Measurements from ENCODE around the gene NCOA3.

The NCOA3 gene

DNA sequence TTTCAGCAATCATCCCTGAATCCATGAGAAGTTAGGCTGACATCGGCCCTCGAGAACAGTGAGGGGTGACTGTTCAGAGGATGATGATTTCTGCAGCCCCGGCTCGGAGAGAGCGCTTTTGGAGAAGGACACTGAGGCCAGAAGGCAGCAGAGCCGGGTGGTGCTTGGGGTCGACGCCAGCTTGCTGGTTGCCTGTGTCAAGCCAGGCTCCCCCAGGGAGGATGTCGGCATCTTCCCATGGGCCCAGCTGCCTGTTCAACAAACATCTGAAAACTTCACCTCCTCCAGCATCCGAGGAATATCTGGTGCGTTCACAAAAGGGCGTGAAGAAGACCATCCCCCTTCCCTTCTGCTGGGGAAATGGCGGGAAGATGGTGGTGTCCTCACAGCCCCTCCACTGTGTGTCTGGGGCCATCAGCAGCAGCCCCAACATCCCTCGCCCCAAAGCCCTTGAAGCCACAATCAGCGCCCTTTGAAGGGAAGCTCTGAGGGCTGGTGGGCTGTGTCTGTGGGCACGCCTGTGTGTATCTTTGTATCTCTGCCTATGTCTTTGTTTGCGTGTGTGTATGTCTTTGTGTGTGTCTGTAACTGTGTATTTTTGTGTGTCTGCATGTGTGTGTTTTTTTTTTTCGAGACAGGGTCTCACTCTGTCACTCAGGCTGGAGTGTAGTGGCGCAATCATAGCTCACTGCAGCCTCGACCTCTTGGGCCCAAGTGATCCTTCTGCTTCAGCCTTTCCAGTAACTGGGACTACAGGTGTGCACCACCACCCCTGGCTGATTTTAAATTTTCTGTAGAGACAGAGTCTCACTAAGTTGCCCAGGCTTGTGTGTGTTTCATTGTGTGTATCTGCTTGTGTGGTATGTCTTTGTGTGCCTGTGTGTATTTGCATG, 185.7 kb downstream of the NCOA3 start:
- no peak for TF ChIP-seq TAF1 (IDR thresholded peaks at IDR 0.05; ENCODE audit: borderline replicate concordance, low read depth, low read length)
- no peak for TF ChIP-seq POLR2A (IDR thresholded peaks at IDR 0.05; ENCODE audit: low read depth, low read length)
- TF ChIP-seq POLR2AphosphoS5 (IDR thresholded peaks at IDR 0.05; ENCODE audit: low read depth, low read length): no peak
- DNase-seq (ENCODE audit: insufficient read length): no peak
- FAIRE-seq: no peak

GRCh38 chr20:47688385-47689381, 187.0 kb downstream of the NCOA3 start:
- TF ChIP-seq POLR2AphosphoS5 (IDR thresholded peaks at IDR 0.05; ENCODE audit: low read depth, low read length) (no peak), TAF1 (IDR thresholded peaks at IDR 0.05; ENCODE audit: borderline replicate concordance, low read depth, low read length) (no peak), POLR2A (IDR thresholded peaks at IDR 0.05; ENCODE audit: low read depth, low read length) (no peak)
- DNase-seq (ENCODE audit: insufficient read length) (no peak), FAIRE-seq (no peak)

DNA sequence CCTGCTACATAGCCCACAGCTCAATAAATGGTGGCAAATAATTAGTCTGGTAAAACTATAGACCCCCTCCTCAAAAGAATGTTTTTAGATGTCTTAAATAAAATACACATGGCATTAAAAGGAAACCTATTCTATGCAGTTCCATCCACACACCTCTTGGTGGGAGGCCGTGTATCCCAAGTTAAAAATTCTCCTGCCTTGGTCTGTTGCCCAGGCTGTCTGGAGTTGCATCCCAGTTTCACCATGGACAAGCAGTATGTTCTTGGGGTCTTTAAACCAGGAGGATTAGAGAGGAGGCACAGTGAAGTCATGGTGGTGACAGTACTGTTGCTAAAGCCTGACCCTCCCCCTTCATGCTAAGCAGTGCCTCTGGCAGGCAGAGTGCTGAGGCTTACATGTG, 188.0 kb downstream of the NCOA3 start:
- TF ChIP-seq POLR2AphosphoS5 (IDR thresholded peaks at IDR 0.05; ENCODE audit: low read depth, low read length) (no peak), POLR2A (IDR thresholded peaks at IDR 0.05; ENCODE audit: low read depth, low read length) (no peak), TAF1 (IDR thresholded peaks at IDR 0.05; ENCODE audit: borderline replicate concordance, low read depth, low read length) (no peak)
- no peak for DNase-seq (ENCODE audit: insufficient read length)
- FAIRE-seq: no peak

DNA sequence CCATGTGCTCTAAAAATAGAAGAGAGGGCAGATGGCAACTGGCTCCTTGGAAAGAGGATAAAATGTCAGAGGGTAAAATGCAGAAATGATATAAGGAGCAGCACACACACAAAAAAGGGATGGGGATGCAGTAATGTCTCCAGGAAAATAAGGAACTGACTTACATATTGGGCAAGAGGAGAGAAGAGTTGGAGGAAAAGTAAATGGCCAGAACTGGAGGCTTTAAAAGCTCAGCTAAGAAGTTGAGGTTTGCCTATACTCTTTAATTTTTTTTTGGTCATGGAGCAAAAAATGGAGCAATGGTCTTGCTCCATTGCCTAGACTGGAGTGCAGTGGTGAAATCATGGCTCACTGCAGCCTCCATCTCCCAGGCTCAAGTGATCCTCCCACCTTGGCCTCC, 189.9 kb downstream of the NCOA3 start:
- TF ChIP-seq POLR2A (IDR thresholded peaks at IDR 0.05; ENCODE audit: low read depth, low read length): no peak
- no peak for TF ChIP-seq POLR2AphosphoS5 (IDR thresholded peaks at IDR 0.05; ENCODE audit: low read depth, low read length)
- no peak for TF ChIP-seq TAF1 (IDR thresholded peaks at IDR 0.05; ENCODE audit: borderline replicate concordance, low read depth, low read length)
- FAIRE-seq (no peak), DNase-seq (ENCODE audit: insufficient read length) (no peak)

DNA sequence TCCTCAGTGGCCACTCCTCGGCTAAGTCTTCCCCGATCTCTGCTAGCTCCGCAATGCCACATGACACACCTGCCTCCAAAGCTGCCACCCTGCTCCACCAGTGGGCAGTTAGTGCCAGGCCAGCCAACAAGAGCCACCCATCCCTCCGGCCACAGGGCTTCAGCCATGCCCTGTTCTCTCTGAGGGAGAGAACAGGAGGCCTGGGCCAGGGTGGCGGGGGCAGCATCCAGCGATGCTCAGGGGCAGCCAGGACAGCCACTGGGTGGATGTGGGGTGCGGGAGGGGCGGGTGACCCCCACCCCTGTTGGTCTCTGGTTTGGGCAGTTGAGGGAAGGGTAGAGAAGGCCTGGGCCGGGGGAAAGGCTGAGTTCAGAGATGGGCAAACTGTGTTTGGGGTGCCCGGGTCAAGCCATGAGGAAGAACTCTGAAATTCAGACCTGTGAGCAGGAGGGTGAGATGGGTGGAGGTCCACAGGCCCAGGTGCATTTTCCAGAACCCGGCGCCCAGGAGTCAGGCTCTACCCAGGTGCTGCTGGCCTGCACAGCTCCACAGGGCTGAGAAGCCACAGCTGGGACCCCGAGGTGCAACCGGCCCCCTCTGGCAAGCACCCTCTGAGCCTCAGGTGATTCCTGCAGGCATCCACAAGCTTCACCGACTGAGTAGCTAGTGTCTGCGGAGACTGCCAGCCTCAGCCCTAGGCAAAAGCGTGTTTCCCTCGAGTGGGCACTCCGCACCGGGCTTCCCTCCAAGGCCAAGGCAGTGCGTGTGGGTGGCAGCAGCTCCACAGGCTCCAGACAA, 192.5 kb downstream of the NCOA3 start:
- no peak for TF ChIP-seq POLR2AphosphoS5 (IDR thresholded peaks at IDR 0.05; ENCODE audit: low read depth, low read length)
- no peak for TF ChIP-seq TAF1 (IDR thresholded peaks at IDR 0.05; ENCODE audit: borderline replicate concordance, low read depth, low read length)
- no peak for TF ChIP-seq POLR2A (IDR thresholded peaks at IDR 0.05; ENCODE audit: low read depth, low read length)
- DNase-seq (ENCODE audit: insufficient read length) (no peak), FAIRE-seq (no peak)

DNA sequence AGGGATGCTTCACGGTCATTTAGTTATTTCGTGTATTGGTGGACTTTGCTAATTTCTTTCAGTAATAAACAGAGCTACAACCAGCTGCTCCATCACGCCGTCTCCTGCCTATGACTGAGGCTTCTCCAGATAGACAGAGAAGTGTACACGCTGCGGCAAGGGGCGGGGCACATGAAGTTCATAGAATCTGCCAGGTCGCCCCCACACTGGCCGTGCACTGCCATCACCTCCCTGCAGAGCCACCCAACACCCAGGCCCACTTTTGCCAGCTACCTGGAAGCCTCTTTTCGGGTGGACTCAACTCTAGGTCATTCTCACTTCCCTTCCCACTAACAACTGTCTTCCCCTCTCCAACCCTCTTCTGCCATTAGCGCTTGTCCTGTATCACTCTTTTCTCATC, 195.2 kb downstream of the NCOA3 start:
- DNase-seq (ENCODE audit: insufficient read length) (no peak), FAIRE-seq (no peak)
- TF ChIP-seq TAF1 (IDR thresholded peaks at IDR 0.05; ENCODE audit: borderline replicate concordance, low read depth, low read length): no peak
- no peak for TF ChIP-seq POLR2AphosphoS5 (IDR thresholded peaks at IDR 0.05; ENCODE audit: low read depth, low read length)
- no peak for TF ChIP-seq POLR2A (IDR thresholded peaks at IDR 0.05; ENCODE audit: low read depth, low read length)

DNA sequence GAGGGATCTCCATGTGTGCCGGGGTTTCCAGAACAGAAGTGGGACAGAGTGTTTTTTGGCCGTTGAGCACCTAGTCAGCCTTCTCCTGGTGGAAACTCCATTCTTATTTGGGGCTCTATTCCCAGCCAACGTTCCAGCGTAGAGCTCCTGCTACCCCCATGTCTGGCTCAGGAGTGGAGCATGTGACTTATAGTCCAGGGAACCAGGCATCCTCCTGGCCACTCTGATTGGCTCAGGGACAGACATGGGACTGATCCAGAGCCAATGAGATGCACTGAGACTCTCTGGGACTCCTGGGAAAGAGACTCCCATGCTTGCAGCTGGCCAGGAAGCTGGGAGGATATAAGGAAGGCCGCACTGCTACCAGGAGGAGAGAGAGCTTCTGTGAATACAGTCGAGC, 196.5 kb downstream of the NCOA3 start:
- no peak for FAIRE-seq

DNA sequence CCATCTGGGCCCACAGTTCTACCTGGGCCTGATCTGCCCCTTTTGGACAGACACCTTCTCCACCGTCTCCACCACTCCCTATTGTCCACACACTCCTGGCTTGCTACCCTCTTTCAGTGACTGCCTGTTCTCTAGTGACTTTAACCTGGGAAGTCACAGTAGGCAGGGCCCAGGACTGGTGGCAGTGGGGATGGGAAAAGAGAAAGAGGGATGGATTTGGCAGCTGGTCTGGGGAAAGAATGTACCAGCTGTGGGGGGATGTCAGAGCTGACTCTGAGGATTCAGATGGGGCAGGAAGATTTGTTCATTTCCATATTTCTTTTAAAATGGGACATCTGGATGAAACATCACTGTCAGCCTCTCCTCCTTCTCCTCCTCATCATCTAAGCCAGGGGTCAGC, 198.1 kb downstream of the NCOA3 start:
- FAIRE-seq (no peak), DNase-seq (ENCODE audit: insufficient read length) (no peak)
- no peak for TF ChIP-seq TAF1 (IDR thresholded peaks at IDR 0.05; ENCODE audit: borderline replicate concordance, low read depth, low read length)
- TF ChIP-seq POLR2A (IDR thresholded peaks at IDR 0.05; ENCODE audit: low read depth, low read length): no peak
- no peak for TF ChIP-seq POLR2AphosphoS5 (IDR thresholded peaks at IDR 0.05; ENCODE audit: low read depth, low read length)

More for the DNA sequence above, 196.5 kb downstream of the NCOA3 start:
- TF ChIP-seq TAF1 (IDR thresholded peaks at IDR 0.05; ENCODE audit: borderline replicate concordance, low read depth, low read length) (no peak), POLR2A (IDR thresholded peaks at IDR 0.05; ENCODE audit: low read depth, low read length) (no peak), POLR2AphosphoS5 (IDR thresholded peaks at IDR 0.05; ENCODE audit: low read depth, low read length) (no peak)
- DNase-seq (ENCODE audit: insufficient read length): no peak

- no peak for TF ChIP-seq POLR2AphosphoS5 (IDR thresholded peaks at IDR 0.05; ENCODE audit: low read depth, low read length)
- TF ChIP-seq TAF1 (IDR thresholded peaks at IDR 0.05; ENCODE audit: borderline replicate concordance, low read depth, low read length): no peak
- no peak for TF ChIP-seq POLR2A (IDR thresholded peaks at IDR 0.05; ENCODE audit: low read depth, low read length)
- DNase-seq (ENCODE audit: insufficient read length) (no peak), FAIRE-seq (no peak)
Measured at GRCh38 chr20:47700327-47700726, 198.6 kb downstream of the NCOA3 start.

GRCh38 chr20:47701612-47702011, 199.9 kb downstream of the NCOA3 start:
- peak; percentile 17 for FAIRE-seq
- DNase-seq (ENCODE audit: insufficient read length): no peak
- TF ChIP-seq POLR2A (IDR thresholded peaks at IDR 0.05; ENCODE audit: low read depth, low read length) (no peak), TAF1 (IDR thresholded peaks at IDR 0.05; ENCODE audit: borderline replicate concordance, low read depth, low read length) (no peak), POLR2AphosphoS5 (IDR thresholded peaks at IDR 0.05; ENCODE audit: low read depth, low read length) (no peak)
